Loucy (cell line): Measurements from ENCODE around the gene GOLGA6L10.
"Not testable (repeated sequence)": the region's sequence is repeated elsewhere in the genome, so short reads cannot be mapped to it uniquely, and the experiment has no call there.

Source experiments
- EZH2phosphoT487 ChIP-seq: fragments of 200-600 bp; IDR thresholded peaks from 2 replicates; pipeline ENCODE4 v1.6.1; 2018; ENCODE audit warnings: antibody characterized with exemption, mild to moderate bottlenecking, moderate library complexity, borderline replicate concordance
- TF ChIP-seq, protein P1 (sequence below): fragments of 200-600 bp; sonication (generic); conservative IDR thresholded peaks from 2 replicates; pipeline ENCODE4 v1.5.1; 2014; ENCODE audit warnings: mild to moderate bottlenecking, antibody characterized with exemption, low read length

DNA sequence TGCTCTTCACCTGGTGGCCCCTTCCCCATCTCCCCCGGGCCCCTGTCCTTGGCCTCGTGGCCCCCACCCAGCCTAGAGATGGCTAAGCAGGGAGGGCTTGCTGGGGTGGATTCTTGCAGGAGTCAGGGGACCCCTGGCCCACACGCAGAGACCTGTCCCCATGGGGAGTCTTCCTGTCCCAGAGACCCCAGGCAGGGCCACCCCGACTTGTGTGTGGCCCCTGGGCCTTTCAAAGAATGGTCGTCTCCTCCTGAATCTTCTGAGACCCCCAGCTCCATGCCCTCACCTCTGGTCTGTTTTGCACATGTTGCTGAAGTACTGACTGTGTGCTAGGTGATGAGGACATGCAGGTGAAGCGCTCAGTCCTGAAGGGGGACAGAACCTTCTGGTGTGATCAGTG lies 28.4 kb downstream of the GOLGA6L10 start:
- TF ChIP-seq, protein P1, sequence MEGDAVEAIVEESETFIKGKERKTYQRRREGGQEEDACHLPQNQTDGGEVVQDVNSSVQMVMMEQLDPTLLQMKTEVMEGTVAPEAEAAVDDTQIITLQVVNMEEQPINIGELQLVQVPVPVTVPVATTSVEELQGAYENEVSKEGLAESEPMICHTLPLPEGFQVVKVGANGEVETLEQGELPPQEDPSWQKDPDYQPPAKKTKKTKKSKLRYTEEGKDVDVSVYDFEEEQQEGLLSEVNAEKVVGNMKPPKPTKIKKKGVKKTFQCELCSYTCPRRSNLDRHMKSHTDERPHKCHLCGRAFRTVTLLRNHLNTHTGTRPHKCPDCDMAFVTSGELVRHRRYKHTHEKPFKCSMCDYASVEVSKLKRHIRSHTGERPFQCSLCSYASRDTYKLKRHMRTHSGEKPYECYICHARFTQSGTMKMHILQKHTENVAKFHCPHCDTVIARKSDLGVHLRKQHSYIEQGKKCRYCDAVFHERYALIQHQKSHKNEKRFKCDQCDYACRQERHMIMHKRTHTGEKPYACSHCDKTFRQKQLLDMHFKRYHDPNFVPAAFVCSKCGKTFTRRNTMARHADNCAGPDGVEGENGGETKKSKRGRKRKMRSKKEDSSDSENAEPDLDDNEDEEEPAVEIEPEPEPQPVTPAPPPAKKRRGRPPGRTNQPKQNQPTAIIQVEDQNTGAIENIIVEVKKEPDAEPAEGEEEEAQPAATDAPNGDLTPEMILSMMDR = not testable (repeated sequence)
- not testable (repeated sequence) for TF ChIP-seq EZH2phosphoT487
